GM12875 (cell line): Measurements from ENCODE around the gene EVA1C.
"Not testable (repeated sequence)": the region's sequence is repeated elsewhere in the genome, so short reads cannot be mapped to it uniquely, and the experiment has no call there.

Experiments
- H3K4me3 ChIP-seq: one replicate; pipeline ENCODE4 v1.5.1; 2011; ENCODE audit warnings: low read depth, low read length, control low read depth
- CTCF ChIP-seq: IDR thresholded peaks from 2 replicates; pipeline ENCODE4 v1.5.1; 2011; ENCODE audit warnings: low read depth, mild to moderate bottlenecking, control low read depth, inconsistent platforms, low read length, moderate library complexity, borderline replicate concordance; ENCODE audit not compliant: insufficient read depth

EVA1C gene

DNA sequence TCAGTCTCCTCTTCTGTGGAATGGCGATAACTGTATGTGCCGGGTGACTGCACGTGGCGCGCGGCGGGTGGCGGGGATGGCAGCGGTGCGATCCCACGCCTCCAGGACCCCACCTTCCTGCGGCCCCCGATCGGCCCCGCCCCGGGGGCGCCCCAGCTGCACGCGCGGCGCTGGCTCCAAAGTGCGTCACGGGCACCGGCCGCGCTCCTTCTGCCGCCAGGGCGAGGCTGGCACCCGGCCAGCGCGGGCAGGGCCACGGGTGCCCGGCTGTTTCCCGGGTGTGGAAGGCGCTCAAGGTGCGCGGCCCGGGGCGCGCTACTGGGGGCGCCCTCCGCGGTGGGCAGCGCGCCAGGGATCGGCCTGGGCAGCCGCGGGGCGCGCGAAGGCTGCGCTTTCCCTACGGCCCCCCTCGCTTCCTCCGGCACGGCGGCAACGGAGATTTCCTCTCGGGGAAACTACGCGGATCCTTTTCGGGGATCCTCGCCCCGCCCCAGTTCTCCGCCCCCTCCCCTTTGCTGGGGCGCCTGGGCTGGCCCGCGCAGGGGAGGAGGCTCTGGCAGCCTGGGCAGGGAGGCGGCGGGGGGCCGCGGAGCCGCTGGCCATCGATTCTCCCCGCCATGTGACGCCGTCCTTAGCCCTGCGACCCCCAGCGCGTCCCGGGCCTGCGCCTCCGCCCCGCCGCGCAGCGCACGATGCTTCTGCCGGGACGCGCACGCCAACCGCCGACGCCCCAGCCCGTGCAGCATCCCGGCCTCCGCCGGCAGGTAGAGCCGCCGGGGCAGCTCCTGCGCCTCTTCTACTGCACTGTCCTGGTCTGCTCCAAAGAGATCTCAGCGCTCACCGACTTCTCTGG is at the start of gene EVA1C:
TSS of gene EVA1C (plus strand) at position 545 of the 853 bp plus-strand sequence. CDS start at position 693, 148 bp downstream.
- TF ChIP-seq CTCF: no peak
- H3K4me3 ChIP-seq: no peak within 1 kb of the TSS

GRCh38 chr21:32364387-32364786 is 48.1 kb upstream of the EVA1C start:
- no peak for TF ChIP-seq CTCF
- H3K4me3 ChIP-seq: no peak overlapping the region

DNA sequence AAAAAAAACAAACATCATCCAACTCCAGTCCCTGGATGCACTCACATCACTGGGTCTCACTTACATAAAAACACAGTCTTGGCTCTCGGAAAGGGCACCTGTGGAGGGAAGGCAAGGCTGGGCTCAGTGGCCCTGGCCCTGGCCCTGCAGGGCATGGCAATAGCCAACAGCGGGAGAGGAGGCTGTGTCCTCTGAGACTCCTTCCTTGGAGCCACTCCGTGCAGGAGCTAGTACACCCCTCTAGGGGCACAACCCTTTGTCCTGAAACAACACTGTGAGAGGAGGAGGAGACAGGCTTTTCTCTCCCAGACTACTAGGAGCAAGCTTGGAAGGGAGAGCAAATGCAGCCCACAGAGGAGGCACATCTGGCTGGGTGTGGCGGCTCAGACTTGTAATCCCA is 47.7 kb upstream of the EVA1C start:
- H3K4me3 ChIP-seq: no peak overlapping the region
- no peak for TF ChIP-seq CTCF

DNA sequence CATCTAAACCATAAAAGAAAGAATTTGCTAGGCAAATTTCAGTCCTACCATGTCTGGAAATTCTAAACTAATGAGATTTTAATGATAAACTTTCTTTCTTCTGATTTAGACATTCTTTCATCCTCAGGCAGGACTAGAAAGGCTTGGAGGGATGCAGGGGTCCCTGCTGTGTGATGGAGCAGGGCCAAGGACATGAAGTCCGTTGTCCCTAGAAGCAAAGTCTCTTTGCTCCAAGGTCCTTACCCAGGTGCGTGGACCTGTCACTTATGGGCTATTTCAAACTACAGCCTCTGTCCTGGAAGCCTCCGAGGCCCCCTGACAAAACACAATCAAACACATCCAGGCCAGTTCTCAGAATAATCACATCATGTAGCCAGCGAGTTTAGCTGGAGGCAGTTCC is 46.3 kb upstream of the EVA1C start:
- TF ChIP-seq CTCF: no peak
- no peak overlapping the region for H3K4me3 ChIP-seq

- no peak for TF ChIP-seq CTCF
- H3K4me3 ChIP-seq: no peak overlapping the region
Measured at GRCh38 chr21:32367158-32367557, 45.3 kb upstream of the EVA1C start.

DNA sequence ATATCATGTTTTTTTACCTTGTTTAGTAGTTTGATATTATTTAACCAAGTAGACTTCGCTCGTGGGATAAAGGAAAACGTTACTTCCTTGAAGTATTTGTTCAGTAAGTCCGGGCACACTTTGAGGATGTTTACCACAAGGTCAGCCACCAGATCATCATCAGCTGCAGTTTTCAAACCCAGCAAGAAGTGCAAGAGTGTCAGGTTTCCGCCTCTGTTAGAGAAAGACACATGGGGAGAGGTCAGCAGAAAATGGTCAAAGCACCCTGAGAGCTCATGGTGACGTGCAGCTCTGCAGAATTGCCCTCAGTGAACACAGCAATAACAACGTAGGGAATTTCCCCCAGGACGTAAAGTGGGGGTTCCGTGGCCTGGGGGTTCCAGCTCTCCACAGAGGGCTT is 44.1 kb upstream of the EVA1C start:
- TF ChIP-seq CTCF: no peak
- H3K4me3 ChIP-seq: no peak overlapping the region

- not testable (repeated sequence) for H3K4me3 ChIP-seq
Measured at GRCh38 chr21:32368961-32369360, 43.5 kb upstream of the EVA1C start.
